ENCODE measurements around the gene FNBP1L. TPM values are rescaled to one million over a fixed set of nuclear protein-coding genes. Genes with fewer than 3 reads are reported as not detected.

The FNBP1L gene
- total RNA-seq, 1 experiment from 2014 or later = 72.7 TPM

GRCh38 chr1:93593854-93594602, 146.1 kb downstream of the FNBP1L start:
- peak overlapping the region; percentile 52 for H3K27ac Mint-ChIP-seq (ENCODE audit: unreplicated experiment)
- TF ChIP-seq CTCF (IDR thresholded peaks at IDR 0.05; ENCODE audit: unreplicated experiment) = no peak
- H3K4me3 Mint-ChIP-seq (ENCODE audit: low read depth, unreplicated experiment) = peak overlapping the region; percentile 32
- H3K27me3 Mint-ChIP-seq (ENCODE audit: unreplicated experiment) = no peaks in the 10 kb centered on the region
- H3K36me3 Mint-ChIP-seq (ENCODE audit: insufficient read depth, unreplicated experiment) = peaks cover 31% of the 10 kb centered on the region
- CTCF ChIA-PET = interaction anchor here (0.6 to 2.5 kb wide), 2 partner anchors 20 to 87 kb away, joined by 3 to 16 read pairs; no protein-coding TSS in a partner anchor
- H3K4me1 Mint-ChIP-seq (ENCODE audit: low read depth, unreplicated experiment) = peaks cover 74% of the 10 kb centered on the region
- intact Hi-C loops (cut with micrococcal nuclease; ENCODE audit: unreplicated experiment) = loop anchor here (5.0 kb wide), 1 partner anchor 42 kb away; no protein-coding TSS in a partner anchor
- BruUV-seq (replicated peaks) = no TSS peak
- H3K9me3 Mint-ChIP-seq (ENCODE audit: low read depth, unreplicated experiment) = no peaks in the 10 kb centered on the region
- no peak for DNase-seq

GRCh38 chr1:93594603-93594880, 146.6 kb downstream of the FNBP1L start:
- Mint-ChIP-seq H3K27me3 (ENCODE audit: unreplicated experiment) (no peaks in the 10 kb centered on the region), H3K4me1 (ENCODE audit: low read depth, unreplicated experiment) (peaks cover 74% of the 10 kb centered on the region), H3K9me3 (ENCODE audit: low read depth, unreplicated experiment) (no peaks in the 10 kb centered on the region), H3K4me3 (ENCODE audit: low read depth, unreplicated experiment) (peak overlapping the region; percentile 32), H3K27ac (ENCODE audit: unreplicated experiment) (no peak overlapping the region), H3K36me3 (ENCODE audit: insufficient read depth, unreplicated experiment) (peaks cover 26% of the 10 kb centered on the region)
- CTCF ChIA-PET = no interaction called here
- intact Hi-C loops (cut with micrococcal nuclease; ENCODE audit: unreplicated experiment) = loop anchor here (5.0 kb wide), 1 partner anchor 42 kb away; no protein-coding TSS in a partner anchor
- no TSS peak for BruUV-seq (replicated peaks)
- TF ChIP-seq CTCF (IDR thresholded peaks at IDR 0.05; ENCODE audit: unreplicated experiment) = no peak
- no peak for DNase-seq

GRCh38 chr1:93595266-93595665, 147.3 kb downstream of the FNBP1L start:
- Mint-ChIP-seq H3K27ac (ENCODE audit: unreplicated experiment) (peak overlapping the region; percentile 5), H3K36me3 (ENCODE audit: insufficient read depth, unreplicated experiment) (peaks cover 22% of the 10 kb centered on the region), H3K4me1 (ENCODE audit: low read depth, unreplicated experiment) (peaks cover 74% of the 10 kb centered on the region), H3K27me3 (ENCODE audit: unreplicated experiment) (no peaks in the 10 kb centered on the region), H3K9me3 (ENCODE audit: low read depth, unreplicated experiment) (no peaks in the 10 kb centered on the region), H3K4me3 (ENCODE audit: low read depth, unreplicated experiment) (no peak overlapping the region)
- no peak for TF ChIP-seq CTCF (IDR thresholded peaks at IDR 0.05; ENCODE audit: unreplicated experiment)
- CTCF ChIA-PET = no interaction called here
- DNase-seq = no peak
- BruUV-seq (replicated peaks) = no TSS peak
- intact Hi-C loops (cut with micrococcal nuclease; ENCODE audit: unreplicated experiment) = no loop called here

- CTCF ChIA-PET = no interaction called here
- peaks cover 71% of the 10 kb centered on the region for H3K4me1 Mint-ChIP-seq (ENCODE audit: low read depth, unreplicated experiment)
- H3K27ac Mint-ChIP-seq (ENCODE audit: unreplicated experiment) = no peak overlapping the region
- intact Hi-C loops (cut with micrococcal nuclease; ENCODE audit: unreplicated experiment) = no loop called here
- H3K36me3 Mint-ChIP-seq (ENCODE audit: insufficient read depth, unreplicated experiment) = peaks cover 17% of the 10 kb centered on the region
- DNase-seq = no peak
- no peak overlapping the region for H3K4me3 Mint-ChIP-seq (ENCODE audit: low read depth, unreplicated experiment)
- H3K27me3 Mint-ChIP-seq (ENCODE audit: unreplicated experiment) = no peaks in the 10 kb centered on the region
- BruUV-seq (replicated peaks) = no TSS peak
- H3K9me3 Mint-ChIP-seq (ENCODE audit: low read depth, unreplicated experiment) = no peaks in the 10 kb centered on the region
- no peak for TF ChIP-seq CTCF (IDR thresholded peaks at IDR 0.05; ENCODE audit: unreplicated experiment)
These were observed 147.8 kb downstream of the FNBP1L start for GRCh38 chr1:93595743-93596142.
